Choroid plexus epithelial cell (primary cell): ENCODE results near the gene TMEM248.
A peak's percentile ranks its signal among the peaks of the same experiment; 100 is the strongest.

Source experiments
- DNase-seq: peaks from one replicate; pipeline ENCODE4 v3.0.0-alpha.2; 2010; ENCODE audit warnings: low read depth
- H3K4me3 ChIP-seq: 2 replicates; pipeline ENCODE4 v1.5.1; 2011; ENCODE audit warnings: low read depth, mild to moderate bottlenecking, control low read depth, low read length, moderate library complexity
- CTCF ChIP-seq: conservative IDR thresholded peaks from 2 replicates; pipeline ENCODE4 v1.5.1; 2011; ENCODE audit warnings: low read depth, mild to moderate bottlenecking, control low read depth, inconsistent platforms, low read length, moderate library complexity

TMEM248 gene

GRCh38 chr7:66933469-66933868, 12.4 kb downstream of the TMEM248 start:
- no peak for DNase-seq
- no peak for TF ChIP-seq CTCF
- H3K4me3 ChIP-seq = no peak overlapping the region

- no peak for TF ChIP-seq CTCF
- H3K4me3 ChIP-seq = no peak overlapping the region
- DNase-seq = no peak
Observed at GRCh38 chr7:66937940-66938339, 16.9 kb downstream of the TMEM248 start.

- TF ChIP-seq CTCF = no peak
- no peak for DNase-seq
- H3K4me3 ChIP-seq = no peak overlapping the region
Observed at GRCh38 chr7:66939325-66939724, 18.3 kb downstream of the TMEM248 start.

- no peak for TF ChIP-seq CTCF
- DNase-seq = peak; percentile 24
- H3K4me3 ChIP-seq = no peak overlapping the region
Observed at GRCh38 chr7:66946545-66946944, 25.5 kb downstream of the TMEM248 start.

- no peak for DNase-seq
- no peak overlapping the region for H3K4me3 ChIP-seq
- no peak for TF ChIP-seq CTCF
Observed at GRCh38 chr7:66948480-66949109, 27.6 kb downstream of the TMEM248 start.

GRCh38 chr7:66950311-66950710, 29.3 kb downstream of the TMEM248 start:
- no peak for DNase-seq
- H3K4me3 ChIP-seq = no peak overlapping the region
- no peak for TF ChIP-seq CTCF

- TF ChIP-seq CTCF = no peak
- H3K4me3 ChIP-seq = no peak overlapping the region
- DNase-seq = peak; percentile 40
Observed at GRCh38 chr7:66950763-66951162, 29.7 kb downstream of the TMEM248 start.
